ENCODE measurements around the gene DUS2. TPM values are rescaled to one million over a fixed set of nuclear protein-coding genes. Genes with fewer than 3 reads are reported as not detected.

Gene DUS2
- total RNA-seq, 1 experiment from 2014 or later = 27.9 TPM

DNA sequence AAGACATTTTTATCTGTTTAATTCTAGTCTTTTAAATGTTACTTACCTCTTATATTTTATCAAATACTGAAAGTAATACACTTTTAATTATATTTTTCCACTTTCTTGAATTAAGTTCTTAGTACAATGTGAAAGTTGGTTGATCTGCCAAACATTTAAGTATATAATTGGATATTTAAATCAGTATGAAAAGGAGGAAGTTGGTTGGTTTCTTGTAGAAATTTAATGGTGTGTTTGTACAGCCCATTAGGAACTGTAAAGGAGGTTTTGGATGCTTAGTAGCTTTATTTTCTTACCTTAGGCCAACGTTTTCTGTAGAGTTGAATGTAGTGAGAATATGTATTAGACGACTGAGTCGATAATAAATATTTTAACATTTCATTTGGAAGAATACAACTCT, 67.4 kb downstream of the DUS2 start (continued):
- TF ChIP-seq ZNF532 (CRISPR knock-in tag; IDR thresholded peaks at IDR 0.05; ENCODE audit: borderline replicate concordance) (no peak), ZBTB43 (CRISPR knock-in tag; IDR thresholded peaks at IDR 0.05) (no peak), AFF4 (CRISPR knock-in tag; IDR thresholded peaks at IDR 0.05; ENCODE audit: borderline replicate concordance) (no peak), NFATC4 (CRISPR knock-in tag; IDR thresholded peaks at IDR 0.05) (no peak), IRF2 (CRISPR knock-in tag; IDR thresholded peaks at IDR 0.05; ENCODE audit: borderline replicate concordance, low read depth) (no peak), TCF7 (CRISPR knock-in tag; IDR thresholded peaks at IDR 0.05; ENCODE audit: low read depth) (no peak), ZNF317 (CRISPR knock-in tag; IDR thresholded peaks at IDR 0.05; ENCODE audit: borderline replicate concordance, low read depth) (no peak), TEAD4 (CRISPR knock-in tag; IDR thresholded peaks at IDR 0.05) (no peak), JAZF1 (CRISPR knock-in tag; IDR thresholded peaks at IDR 0.05) (no peak)
- TF ChIP-seq, protein P1, sequence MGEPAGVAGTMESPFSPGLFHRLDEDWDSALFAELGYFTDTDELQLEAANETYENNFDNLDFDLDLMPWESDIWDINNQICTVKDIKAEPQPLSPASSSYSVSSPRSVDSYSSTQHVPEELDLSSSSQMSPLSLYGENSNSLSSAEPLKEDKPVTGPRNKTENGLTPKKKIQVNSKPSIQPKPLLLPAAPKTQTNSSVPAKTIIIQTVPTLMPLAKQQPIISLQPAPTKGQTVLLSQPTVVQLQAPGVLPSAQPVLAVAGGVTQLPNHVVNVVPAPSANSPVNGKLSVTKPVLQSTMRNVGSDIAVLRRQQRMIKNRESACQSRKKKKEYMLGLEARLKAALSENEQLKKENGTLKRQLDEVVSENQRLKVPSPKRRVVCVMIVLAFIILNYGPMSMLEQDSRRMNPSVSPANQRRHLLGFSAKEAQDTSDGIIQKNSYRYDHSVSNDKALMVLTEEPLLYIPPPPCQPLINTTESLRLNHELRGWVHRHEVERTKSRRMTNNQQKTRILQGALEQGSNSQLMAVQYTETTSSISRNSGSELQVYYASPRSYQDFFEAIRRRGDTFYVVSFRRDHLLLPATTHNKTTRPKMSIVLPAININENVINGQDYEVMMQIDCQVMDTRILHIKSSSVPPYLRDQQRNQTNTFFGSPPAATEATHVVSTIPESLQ (CRISPR knock-in tag; IDR thresholded peaks at IDR 0.05) = no peak
- TF ChIP-seq, protein P2, sequence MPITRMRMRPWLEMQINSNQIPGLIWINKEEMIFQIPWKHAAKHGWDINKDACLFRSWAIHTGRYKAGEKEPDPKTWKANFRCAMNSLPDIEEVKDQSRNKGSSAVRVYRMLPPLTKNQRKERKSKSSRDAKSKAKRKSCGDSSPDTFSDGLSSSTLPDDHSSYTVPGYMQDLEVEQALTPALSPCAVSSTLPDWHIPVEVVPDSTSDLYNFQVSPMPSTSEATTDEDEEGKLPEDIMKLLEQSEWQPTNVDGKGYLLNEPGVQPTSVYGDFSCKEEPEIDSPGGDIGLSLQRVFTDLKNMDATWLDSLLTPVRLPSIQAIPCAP (CRISPR knock-in tag; IDR thresholded peaks at IDR 0.05) = no peak
- TF ChIP-seq, protein P3, sequence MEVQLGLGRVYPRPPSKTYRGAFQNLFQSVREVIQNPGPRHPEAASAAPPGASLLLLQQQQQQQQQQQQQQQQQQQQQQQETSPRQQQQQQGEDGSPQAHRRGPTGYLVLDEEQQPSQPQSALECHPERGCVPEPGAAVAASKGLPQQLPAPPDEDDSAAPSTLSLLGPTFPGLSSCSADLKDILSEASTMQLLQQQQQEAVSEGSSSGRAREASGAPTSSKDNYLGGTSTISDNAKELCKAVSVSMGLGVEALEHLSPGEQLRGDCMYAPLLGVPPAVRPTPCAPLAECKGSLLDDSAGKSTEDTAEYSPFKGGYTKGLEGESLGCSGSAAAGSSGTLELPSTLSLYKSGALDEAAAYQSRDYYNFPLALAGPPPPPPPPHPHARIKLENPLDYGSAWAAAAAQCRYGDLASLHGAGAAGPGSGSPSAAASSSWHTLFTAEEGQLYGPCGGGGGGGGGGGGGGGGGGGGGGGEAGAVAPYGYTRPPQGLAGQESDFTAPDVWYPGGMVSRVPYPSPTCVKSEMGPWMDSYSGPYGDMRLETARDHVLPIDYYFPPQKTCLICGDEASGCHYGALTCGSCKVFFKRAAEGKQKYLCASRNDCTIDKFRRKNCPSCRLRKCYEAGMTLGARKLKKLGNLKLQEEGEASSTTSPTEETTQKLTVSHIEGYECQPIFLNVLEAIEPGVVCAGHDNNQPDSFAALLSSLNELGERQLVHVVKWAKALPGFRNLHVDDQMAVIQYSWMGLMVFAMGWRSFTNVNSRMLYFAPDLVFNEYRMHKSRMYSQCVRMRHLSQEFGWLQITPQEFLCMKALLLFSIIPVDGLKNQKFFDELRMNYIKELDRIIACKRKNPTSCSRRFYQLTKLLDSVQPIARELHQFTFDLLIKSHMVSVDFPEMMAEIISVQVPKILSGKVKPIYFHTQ (CRISPR knock-in tag; IDR thresholded peaks at IDR 0.05) = no peak
